ENCODE results near the gene CRB1. TPM values are rescaled to one million over a fixed set of nuclear protein-coding genes. Genes with fewer than 3 reads are reported as not detected.

CRB1 gene
- not detected in 2 replicates for total RNA-seq

- Mint-ChIP-seq H3K4me3 (ENCODE audit: low read depth) (no peak within 1 kb of the TSS), H3K27ac (no peak within 1 kb of the TSS), H3K9me3 (no peaks in the 10 kb centered on the region), H3K4me1 (ENCODE audit: low read depth) (no peaks in the 10 kb centered on the region), H3K27me3 (ENCODE audit: low read depth) (peaks cover 6% of the 10 kb centered on the region), H3K36me3 (ENCODE audit: low read depth) (no peaks in the 10 kb centered on the region)
- intact Hi-C loops (cut with micrococcal nuclease) = no loop called here
- no peak for DNase-seq (ENCODE audit: low spot score)
These were observed at the start of gene CRB1 for GRCh38 chr1:197268012-197268411. Gene CRB1, plus strand, starts transcription at chr1:197268252. Its CDS starts 161 bp downstream, at chr1:197268413.

GRCh38 chr1:197218857-197219256 lies 49.2 kb upstream of the CRB1 start:
- H3K36me3 Mint-ChIP-seq (ENCODE audit: low read depth) = no peaks in the 10 kb centered on the region
- H3K27me3 Mint-ChIP-seq (ENCODE audit: low read depth) = peaks cover 2% of the 10 kb centered on the region
- H3K4me3 Mint-ChIP-seq (ENCODE audit: low read depth) = no peak overlapping the region
- H3K27ac Mint-ChIP-seq = no peak overlapping the region
- no peaks in the 10 kb centered on the region for H3K9me3 Mint-ChIP-seq
- intact Hi-C loops (cut with micrococcal nuclease) = no loop called here
- no peak for DNase-seq (ENCODE audit: low spot score)
- H3K4me1 Mint-ChIP-seq (ENCODE audit: low read depth) = peaks cover 4% of the 10 kb centered on the region

GRCh38 chr1:197222025-197222685 lies 45.9 kb upstream of the CRB1 start:
- H3K27me3 Mint-ChIP-seq (ENCODE audit: low read depth) = peaks cover 3% of the 10 kb centered on the region
- no peaks in the 10 kb centered on the region for H3K36me3 Mint-ChIP-seq (ENCODE audit: low read depth)

GRCh38 chr1:197222780-197223179 lies 45.3 kb upstream of the CRB1 start:
- H3K4me3 Mint-ChIP-seq (ENCODE audit: low read depth) = no peak overlapping the region
- H3K27ac Mint-ChIP-seq = no peak overlapping the region
- intact Hi-C loops (cut with micrococcal nuclease) = no loop called here
- H3K9me3 Mint-ChIP-seq = no peaks in the 10 kb centered on the region
- H3K27me3 Mint-ChIP-seq (ENCODE audit: low read depth) = peaks cover 3% of the 10 kb centered on the region
- DNase-seq (ENCODE audit: low spot score) = no peak
- H3K36me3 Mint-ChIP-seq (ENCODE audit: low read depth) = no peaks in the 10 kb centered on the region
- peaks cover 4% of the 10 kb centered on the region for H3K4me1 Mint-ChIP-seq (ENCODE audit: low read depth)

More at GRCh38 chr1:197222025-197222685, 45.9 kb upstream of the CRB1 start:
- no peak overlapping the region for H3K27ac Mint-ChIP-seq
- no peaks in the 10 kb centered on the region for H3K9me3 Mint-ChIP-seq
- intact Hi-C loops (cut with micrococcal nuclease) = no loop called here
- no peak for DNase-seq (ENCODE audit: low spot score)
- no peak overlapping the region for H3K4me3 Mint-ChIP-seq (ENCODE audit: low read depth)
- peaks cover 4% of the 10 kb centered on the region for H3K4me1 Mint-ChIP-seq (ENCODE audit: low read depth)

- intact Hi-C loops (cut with micrococcal nuclease) = no loop called here
These were observed 43.9 kb upstream of the CRB1 start for GRCh38 chr1:197224160-197224559.

GRCh38 chr1:197225611-197226010 lies 42.4 kb upstream of the CRB1 start:
- no peaks in the 10 kb centered on the region for H3K36me3 Mint-ChIP-seq (ENCODE audit: low read depth)
- peaks cover 2% of the 10 kb centered on the region for H3K27me3 Mint-ChIP-seq (ENCODE audit: low read depth)
- intact Hi-C loops (cut with micrococcal nuclease) = no loop called here
- no peak overlapping the region for H3K27ac Mint-ChIP-seq
- no peaks in the 10 kb centered on the region for H3K9me3 Mint-ChIP-seq
- no peak overlapping the region for H3K4me3 Mint-ChIP-seq (ENCODE audit: low read depth)
- H3K4me1 Mint-ChIP-seq (ENCODE audit: low read depth) = no peaks in the 10 kb centered on the region
- no peak for DNase-seq (ENCODE audit: low spot score)

More at GRCh38 chr1:197224160-197224559, 43.9 kb upstream of the CRB1 start:
- Mint-ChIP-seq H3K27me3 (ENCODE audit: low read depth) (peaks cover 2% of the 10 kb centered on the region), H3K9me3 (no peaks in the 10 kb centered on the region), H3K27ac (no peak overlapping the region), H3K4me1 (ENCODE audit: low read depth) (peaks cover 4% of the 10 kb centered on the region), H3K4me3 (ENCODE audit: low read depth) (no peak overlapping the region), H3K36me3 (ENCODE audit: low read depth) (no peaks in the 10 kb centered on the region)
- DNase-seq (ENCODE audit: low spot score) = no peak

GRCh38 chr1:197234581-197234980 lies 33.5 kb upstream of the CRB1 start:
- H3K36me3 Mint-ChIP-seq (ENCODE audit: low read depth) = no peaks in the 10 kb centered on the region
- intact Hi-C loops (cut with micrococcal nuclease) = no loop called here
- no peak overlapping the region for H3K4me3 Mint-ChIP-seq (ENCODE audit: low read depth)
- no peaks in the 10 kb centered on the region for H3K4me1 Mint-ChIP-seq (ENCODE audit: low read depth)
- no peak overlapping the region for H3K27ac Mint-ChIP-seq
- H3K27me3 Mint-ChIP-seq (ENCODE audit: low read depth) = no peaks in the 10 kb centered on the region
- no peak for DNase-seq (ENCODE audit: low spot score)
- no peaks in the 10 kb centered on the region for H3K9me3 Mint-ChIP-seq

GRCh38 chr1:197235355-197235754 lies 32.7 kb upstream of the CRB1 start:
- no peak for DNase-seq (ENCODE audit: low spot score)
- H3K4me1 Mint-ChIP-seq (ENCODE audit: low read depth) = no peaks in the 10 kb centered on the region
- no peaks in the 10 kb centered on the region for H3K9me3 Mint-ChIP-seq
- no peak overlapping the region for H3K4me3 Mint-ChIP-seq (ENCODE audit: low read depth)
- no peaks in the 10 kb centered on the region for H3K36me3 Mint-ChIP-seq (ENCODE audit: low read depth)
- intact Hi-C loops (cut with micrococcal nuclease) = no loop called here
- no peaks in the 10 kb centered on the region for H3K27me3 Mint-ChIP-seq (ENCODE audit: low read depth)
- no peak overlapping the region for H3K27ac Mint-ChIP-seq

- H3K27me3 Mint-ChIP-seq (ENCODE audit: low read depth) = no peaks in the 10 kb centered on the region
- intact Hi-C loops (cut with micrococcal nuclease) = no loop called here
- no peak for DNase-seq (ENCODE audit: low spot score)
- no peaks in the 10 kb centered on the region for H3K4me1 Mint-ChIP-seq (ENCODE audit: low read depth)
- no peaks in the 10 kb centered on the region for H3K36me3 Mint-ChIP-seq (ENCODE audit: low read depth)
- H3K27ac Mint-ChIP-seq = no peak overlapping the region
- H3K4me3 Mint-ChIP-seq (ENCODE audit: low read depth) = no peak overlapping the region
- H3K9me3 Mint-ChIP-seq = no peaks in the 10 kb centered on the region
These were observed 20.6 kb upstream of the CRB1 start for GRCh38 chr1:197247465-197247864.

GRCh38 chr1:197249324-197249723 lies 18.7 kb upstream of the CRB1 start:
- Mint-ChIP-seq H3K36me3 (ENCODE audit: low read depth) (no peaks in the 10 kb centered on the region), H3K9me3 (no peaks in the 10 kb centered on the region), H3K27me3 (ENCODE audit: low read depth) (no peaks in the 10 kb centered on the region), H3K4me1 (ENCODE audit: low read depth) (no peaks in the 10 kb centered on the region), H3K4me3 (ENCODE audit: low read depth) (no peak overlapping the region), H3K27ac (no peak overlapping the region)
- DNase-seq (ENCODE audit: low spot score) = no peak
- intact Hi-C loops (cut with micrococcal nuclease) = no loop called here

GRCh38 chr1:197250616-197251015 lies 17.4 kb upstream of the CRB1 start:
- H3K4me3 Mint-ChIP-seq (ENCODE audit: low read depth) = no peak overlapping the region
- intact Hi-C loops (cut with micrococcal nuclease) = no loop called here
- H3K36me3 Mint-ChIP-seq (ENCODE audit: low read depth) = no peaks in the 10 kb centered on the region
- H3K27me3 Mint-ChIP-seq (ENCODE audit: low read depth) = no peaks in the 10 kb centered on the region
- no peaks in the 10 kb centered on the region for H3K4me1 Mint-ChIP-seq (ENCODE audit: low read depth)
- H3K9me3 Mint-ChIP-seq = no peaks in the 10 kb centered on the region
- no peak for DNase-seq (ENCODE audit: low spot score)
- H3K27ac Mint-ChIP-seq = no peak overlapping the region

- Mint-ChIP-seq H3K27ac (no peak overlapping the region), H3K4me3 (ENCODE audit: low read depth) (no peak overlapping the region), H3K4me1 (ENCODE audit: low read depth) (no peaks in the 10 kb centered on the region), H3K9me3 (no peaks in the 10 kb centered on the region), H3K27me3 (ENCODE audit: low read depth) (no peaks in the 10 kb centered on the region), H3K36me3 (ENCODE audit: low read depth) (no peaks in the 10 kb centered on the region)
- no peak for DNase-seq (ENCODE audit: low spot score)
- intact Hi-C loops (cut with micrococcal nuclease) = no loop called here
These were observed 15.1 kb upstream of the CRB1 start for GRCh38 chr1:197252973-197253372.

GRCh38 chr1:197254866-197255265 lies 13.2 kb upstream of the CRB1 start:
- H3K27ac Mint-ChIP-seq = no peak overlapping the region
- H3K9me3 Mint-ChIP-seq = no peaks in the 10 kb centered on the region
- no peak for DNase-seq (ENCODE audit: low spot score)
- intact Hi-C loops (cut with micrococcal nuclease) = no loop called here
- H3K27me3 Mint-ChIP-seq (ENCODE audit: low read depth) = no peaks in the 10 kb centered on the region
- H3K36me3 Mint-ChIP-seq (ENCODE audit: low read depth) = no peaks in the 10 kb centered on the region
- H3K4me3 Mint-ChIP-seq (ENCODE audit: low read depth) = no peak overlapping the region
- no peaks in the 10 kb centered on the region for H3K4me1 Mint-ChIP-seq (ENCODE audit: low read depth)

Measured in activated T-helper 2 cell treated with anti-CD3 and anti-CD28 coated beads, Interferon-gamma antibody, Interleukin-2, Interleukin-4, amounts not matched to agents 10 μg/mL and 5 μg/mL and 100 μg/mL, durations not matched to agents 14 hours and 24 hours and 36 hours (primary cell).